ENCODE measurements around the gene REEP3. TPM values are rescaled to one million over a fixed set of nuclear protein-coding genes. Genes with fewer than 3 reads are reported as not detected.
A peak's percentile ranks its signal among the peaks of the same experiment; 100 is the strongest.

REEP3 gene
- total RNA-seq, 1 donor from 2014 or later: 36.7 TPM

GRCh38 chr10:63522277-63522687 lies 1.1 kb downstream of the REEP3 start:
- no peak for TF ChIP-seq CTCF (conservative IDR thresholded peaks at IDR 0.05)
- Mint-ChIP-seq H3K4me1 (peaks cover 50% of the 10 kb centered on the region), H3K36me3 (ENCODE audit: low read depth) (peaks cover 16% of the 10 kb centered on the region)

GRCh38 chr10:63522995-63523394 lies 1.8 kb downstream of the REEP3 start:
- TF ChIP-seq CTCF (conservative IDR thresholded peaks at IDR 0.05): no peak
- H3K4me1 Mint-ChIP-seq: peaks cover 48% of the 10 kb centered on the region
- H3K27ac Mint-ChIP-seq (ENCODE audit: unreplicated experiment): peak overlapping the region; percentile 73
- peak overlapping the region; percentile 97 for H3K4me3 Mint-ChIP-seq
- peaks cover 3% of the 10 kb centered on the region for H3K9me3 Mint-ChIP-seq
- peaks cover 20% of the 10 kb centered on the region for H3K36me3 Mint-ChIP-seq (ENCODE audit: low read depth)
- no peaks in the 10 kb centered on the region for H3K27me3 Mint-ChIP-seq (ENCODE audit: low read depth)
- DNase-seq (ENCODE audit: low read depth, low spot score): no peak

More at GRCh38 chr10:63522277-63522687, 1.1 kb downstream of the REEP3 start:
- no peaks in the 10 kb centered on the region for H3K27me3 Mint-ChIP-seq (ENCODE audit: low read depth)
- no peak for DNase-seq (ENCODE audit: low read depth, low spot score)
- peaks cover 3% of the 10 kb centered on the region for H3K9me3 Mint-ChIP-seq
- peak overlapping the region; percentile 99 for H3K27ac Mint-ChIP-seq (ENCODE audit: unreplicated experiment)
- H3K4me3 Mint-ChIP-seq: peak overlapping the region; percentile 97

DNA sequence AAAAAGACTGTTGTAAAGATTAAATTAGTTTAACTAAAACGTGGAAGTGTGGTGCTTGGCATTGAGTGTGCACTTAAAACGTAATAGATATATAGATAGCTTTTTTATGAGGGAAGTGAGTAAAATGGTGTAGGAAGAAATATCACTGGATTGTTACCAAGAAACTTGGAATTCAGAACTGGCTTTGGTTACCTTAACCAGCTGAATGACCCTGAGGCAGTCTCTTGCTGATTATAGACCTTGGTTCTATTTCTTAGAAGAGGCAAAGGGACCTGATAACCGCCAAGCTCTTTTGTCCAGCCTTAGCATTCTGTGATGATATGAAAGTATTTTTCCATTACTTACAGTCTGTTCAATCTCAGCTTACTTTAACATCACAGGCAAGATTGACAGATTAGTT lies 3.8 kb downstream of the REEP3 start:
- no peak for DNase-seq (ENCODE audit: low read depth, low spot score)
- peak overlapping the region; percentile 75 for H3K4me3 Mint-ChIP-seq
- H3K27ac Mint-ChIP-seq (ENCODE audit: unreplicated experiment): no peak overlapping the region
- H3K36me3 Mint-ChIP-seq (ENCODE audit: low read depth): peaks cover 16% of the 10 kb centered on the region
- TF ChIP-seq CTCF (conservative IDR thresholded peaks at IDR 0.05): no peak
- H3K27me3 Mint-ChIP-seq (ENCODE audit: low read depth): no peaks in the 10 kb centered on the region
- no peaks in the 10 kb centered on the region for H3K9me3 Mint-ChIP-seq
- peaks cover 33% of the 10 kb centered on the region for H3K4me1 Mint-ChIP-seq

DNA sequence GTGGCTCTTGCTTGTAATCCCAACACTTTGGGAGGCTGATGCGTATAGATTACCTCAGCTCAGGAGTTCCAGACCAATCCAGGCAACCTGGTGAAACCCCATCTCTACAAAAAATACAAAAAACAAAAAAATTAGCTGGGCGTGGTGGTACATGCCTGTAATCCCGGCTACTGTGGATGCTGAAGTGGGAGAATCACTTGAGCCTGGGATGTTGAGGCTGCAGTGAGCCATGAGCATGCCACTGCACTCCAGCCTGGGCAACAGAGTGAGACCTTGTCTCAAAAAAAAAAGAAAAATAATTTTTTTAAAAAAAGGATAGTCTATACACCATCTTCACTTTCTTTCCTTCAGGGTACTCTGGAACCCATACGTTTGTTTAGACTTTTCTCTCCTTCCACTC lies 6.2 kb downstream of the REEP3 start:
- no peaks in the 10 kb centered on the region for H3K27me3 Mint-ChIP-seq (ENCODE audit: low read depth)
- no peak for TF ChIP-seq CTCF (conservative IDR thresholded peaks at IDR 0.05)
- no peak overlapping the region for H3K4me3 Mint-ChIP-seq
- peaks cover 11% of the 10 kb centered on the region for H3K36me3 Mint-ChIP-seq (ENCODE audit: low read depth)
- H3K9me3 Mint-ChIP-seq: no peaks in the 10 kb centered on the region
- peaks cover 19% of the 10 kb centered on the region for H3K4me1 Mint-ChIP-seq
- DNase-seq (ENCODE audit: low read depth, low spot score): no peak
- no peak overlapping the region for H3K27ac Mint-ChIP-seq (ENCODE audit: unreplicated experiment)

- H3K9me3 Mint-ChIP-seq: no peaks in the 10 kb centered on the region
- TF ChIP-seq CTCF (conservative IDR thresholded peaks at IDR 0.05): no peak
- no peak for DNase-seq (ENCODE audit: low read depth, low spot score)
- H3K27ac Mint-ChIP-seq (ENCODE audit: unreplicated experiment): no peak overlapping the region
- peaks cover 11% of the 10 kb centered on the region for H3K36me3 Mint-ChIP-seq (ENCODE audit: low read depth)
- H3K4me1 Mint-ChIP-seq: peaks cover 11% of the 10 kb centered on the region
- no peaks in the 10 kb centered on the region for H3K27me3 Mint-ChIP-seq (ENCODE audit: low read depth)
- no peak overlapping the region for H3K4me3 Mint-ChIP-seq
Measured at GRCh38 chr10:63528084-63528744, 7.0 kb downstream of the REEP3 start.

Measured in neural crest cell (in vitro differentiated cells).